ENCODE results near the gene CAMTA1.

CAMTA1 gene

DNA sequence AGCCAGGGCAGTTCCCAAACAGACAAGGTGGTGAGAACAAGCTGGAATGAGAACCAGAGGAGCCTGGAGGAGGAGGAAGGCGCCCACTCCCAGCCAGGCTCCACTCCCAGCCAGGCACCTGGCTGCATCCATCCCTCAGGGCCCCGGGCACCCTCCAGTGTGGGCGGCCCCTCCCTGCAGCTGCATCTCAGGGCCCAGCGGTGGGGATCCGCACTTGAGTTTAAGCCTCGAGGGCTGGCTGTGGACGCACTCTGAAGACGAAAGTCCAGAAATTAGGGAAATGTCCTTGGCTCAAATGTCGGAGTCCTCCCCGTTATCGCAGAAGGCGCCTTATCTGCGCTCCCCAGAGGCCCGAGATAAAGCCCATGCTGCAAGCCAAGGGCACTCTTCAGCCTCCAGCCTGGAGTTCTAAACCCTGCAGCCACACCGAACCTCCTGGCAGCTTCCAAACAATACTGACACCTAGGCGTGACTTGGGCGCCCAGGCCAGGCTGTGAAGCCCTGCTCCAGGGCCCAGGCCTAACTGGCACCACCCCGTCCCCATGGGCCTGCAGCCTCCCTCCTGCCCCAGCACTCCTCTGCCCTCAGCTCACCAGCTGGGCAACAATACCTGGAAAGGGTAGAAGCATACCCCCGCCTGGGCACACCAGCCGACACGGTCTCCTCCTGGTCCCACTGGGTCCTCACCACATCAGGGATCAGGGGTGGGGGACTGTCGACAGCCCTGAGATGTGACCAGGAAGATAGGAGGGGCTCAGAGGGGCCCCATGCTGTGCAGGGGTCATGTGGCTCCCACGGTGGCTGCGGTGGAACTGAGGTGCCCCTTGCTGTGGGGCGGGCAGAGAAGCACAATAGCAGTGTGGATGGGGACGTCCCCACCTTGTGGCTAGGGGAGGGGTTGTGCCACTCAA lies 801.0 kb downstream of the CAMTA1 start:
- no peak overlapping the region for H3K27ac ChIP-seq (ENCODE audit: low read length)
- no peaks in the 10 kb centered on the region for H3K9me3 ChIP-seq (ENCODE audit: insufficient read depth, low read length, severe bottlenecking)
- H3K4me3 ChIP-seq (ENCODE audit: low read depth in 1 of 2, low read length in 2 of 2): no peak overlapping the region
- no peak overlapping the region for H3K9ac ChIP-seq (ENCODE audit: low read depth, low read length)
- H3K79me2 ChIP-seq (ENCODE audit: insufficient read depth, low read length): no peaks in the 10 kb centered on the region
- H3K4me1 ChIP-seq (ENCODE audit: insufficient read depth, low read length): no peaks in the 10 kb centered on the region
- TF ChIP-seq, protein P1, sequence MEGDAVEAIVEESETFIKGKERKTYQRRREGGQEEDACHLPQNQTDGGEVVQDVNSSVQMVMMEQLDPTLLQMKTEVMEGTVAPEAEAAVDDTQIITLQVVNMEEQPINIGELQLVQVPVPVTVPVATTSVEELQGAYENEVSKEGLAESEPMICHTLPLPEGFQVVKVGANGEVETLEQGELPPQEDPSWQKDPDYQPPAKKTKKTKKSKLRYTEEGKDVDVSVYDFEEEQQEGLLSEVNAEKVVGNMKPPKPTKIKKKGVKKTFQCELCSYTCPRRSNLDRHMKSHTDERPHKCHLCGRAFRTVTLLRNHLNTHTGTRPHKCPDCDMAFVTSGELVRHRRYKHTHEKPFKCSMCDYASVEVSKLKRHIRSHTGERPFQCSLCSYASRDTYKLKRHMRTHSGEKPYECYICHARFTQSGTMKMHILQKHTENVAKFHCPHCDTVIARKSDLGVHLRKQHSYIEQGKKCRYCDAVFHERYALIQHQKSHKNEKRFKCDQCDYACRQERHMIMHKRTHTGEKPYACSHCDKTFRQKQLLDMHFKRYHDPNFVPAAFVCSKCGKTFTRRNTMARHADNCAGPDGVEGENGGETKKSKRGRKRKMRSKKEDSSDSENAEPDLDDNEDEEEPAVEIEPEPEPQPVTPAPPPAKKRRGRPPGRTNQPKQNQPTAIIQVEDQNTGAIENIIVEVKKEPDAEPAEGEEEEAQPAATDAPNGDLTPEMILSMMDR (IDR thresholded peaks at IDR 0.05; ENCODE audit: borderline replicate concordance, extremely low read depth, low read length, poor library complexity, severe bottlenecking): no peak
- TF ChIP-seq EZH2 (IDR thresholded peaks at IDR 0.05; ENCODE audit: borderline replicate concordance, low read depth, low read length, severe bottlenecking): no peak
- DNase-seq (no peak), ATAC-seq (ENCODE audit: insufficient read depth, low read depth) (no peak)
- peaks cover 10% of the 10 kb centered on the region for H4K20me1 ChIP-seq (ENCODE audit: insufficient read depth, low read length)
- no peak overlapping the region for H2AFZ ChIP-seq (ENCODE audit: low read depth, low read length)
- H3K27me3 ChIP-seq (ENCODE audit: insufficient read depth, low read length, poor library complexity): no peaks in the 10 kb centered on the region
- no peaks in the 10 kb centered on the region for H3K36me3 ChIP-seq (ENCODE audit: insufficient read depth, low read length)
- no peak overlapping the region for H3K4me2 ChIP-seq (ENCODE audit: insufficient read depth, low read length)

DNA sequence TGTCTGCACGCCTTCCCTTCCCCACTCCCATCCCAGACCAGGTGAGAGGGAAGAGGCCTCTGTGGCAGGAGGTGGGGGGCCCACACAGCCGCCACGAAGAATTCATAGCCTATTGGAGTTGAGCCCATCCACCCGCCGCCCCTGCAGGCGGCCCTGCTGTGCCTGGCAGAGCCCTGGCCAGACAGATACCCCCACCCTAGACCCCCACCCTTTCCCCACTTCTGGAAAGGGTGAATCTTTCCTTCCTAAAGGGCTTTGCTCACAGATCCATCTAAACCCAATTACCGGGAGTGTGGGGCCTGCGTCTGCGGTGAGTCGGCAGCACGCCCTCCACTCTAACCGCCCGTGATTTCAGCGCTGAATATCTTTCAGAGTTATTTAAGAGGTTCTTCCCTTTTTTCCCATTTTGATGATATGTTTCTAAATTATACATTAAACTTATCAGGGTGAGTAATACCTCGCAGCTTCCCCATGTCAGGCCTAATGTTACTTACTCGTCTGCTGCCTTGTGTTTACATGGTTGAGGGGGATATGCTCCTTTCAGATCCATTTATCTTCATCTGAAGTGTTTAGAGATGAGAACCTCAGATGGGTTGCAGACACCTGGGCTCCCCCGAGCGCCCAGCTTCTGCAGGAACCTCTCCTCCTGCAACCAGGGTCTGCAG lies 802.0 kb downstream of the CAMTA1 start:
- ATAC-seq (ENCODE audit: insufficient read depth, low read depth) (no peak), DNase-seq (no peak)
- no peak overlapping the region for H3K9ac ChIP-seq (ENCODE audit: low read depth, low read length)
- no peak overlapping the region for H3K27ac ChIP-seq (ENCODE audit: low read length)
- H4K20me1 ChIP-seq (ENCODE audit: insufficient read depth, low read length): peaks cover 10% of the 10 kb centered on the region
- no peak overlapping the region for H2AFZ ChIP-seq (ENCODE audit: low read depth, low read length)
- TF ChIP-seq, protein P1 (IDR thresholded peaks at IDR 0.05; ENCODE audit: borderline replicate concordance, extremely low read depth, low read length, poor library complexity, severe bottlenecking): no peak
- TF ChIP-seq EZH2 (IDR thresholded peaks at IDR 0.05; ENCODE audit: borderline replicate concordance, low read depth, low read length, severe bottlenecking): no peak
- H3K9me3 ChIP-seq (ENCODE audit: insufficient read depth, low read length, severe bottlenecking): no peaks in the 10 kb centered on the region
- no peaks in the 10 kb centered on the region for H3K27me3 ChIP-seq (ENCODE audit: insufficient read depth, low read length, poor library complexity)
- H3K4me2 ChIP-seq (ENCODE audit: insufficient read depth, low read length): no peak overlapping the region
- no peak overlapping the region for H3K4me3 ChIP-seq (ENCODE audit: low read depth in 1 of 2, low read length in 2 of 2)
- H3K79me2 ChIP-seq (ENCODE audit: insufficient read depth, low read length): no peaks in the 10 kb centered on the region
- H3K4me1 ChIP-seq (ENCODE audit: insufficient read depth, low read length): no peaks in the 10 kb centered on the region
- no peaks in the 10 kb centered on the region for H3K36me3 ChIP-seq (ENCODE audit: insufficient read depth, low read length)

- Histone ChIP-seq H3K4me3 (ENCODE audit: low read depth in 1 of 2, low read length in 2 of 2) (no peak overlapping the region), H3K4me1 (ENCODE audit: insufficient read depth, low read length) (no peaks in the 10 kb centered on the region), H3K36me3 (ENCODE audit: insufficient read depth, low read length) (no peaks in the 10 kb centered on the region), H3K27ac (ENCODE audit: low read length) (no peak overlapping the region), H3K79me2 (ENCODE audit: insufficient read depth, low read length) (no peaks in the 10 kb centered on the region), H3K27me3 (ENCODE audit: insufficient read depth, low read length, poor library complexity) (no peaks in the 10 kb centered on the region), H3K9ac (ENCODE audit: low read depth, low read length) (no peak overlapping the region), H2AFZ (ENCODE audit: low read depth, low read length) (no peak overlapping the region), H4K20me1 (ENCODE audit: insufficient read depth, low read length) (peaks cover 9% of the 10 kb centered on the region), H3K9me3 (ENCODE audit: insufficient read depth, low read length, severe bottlenecking) (no peaks in the 10 kb centered on the region), H3K4me2 (ENCODE audit: insufficient read depth, low read length) (no peak overlapping the region)
- no peak for TF ChIP-seq EZH2 (IDR thresholded peaks at IDR 0.05; ENCODE audit: borderline replicate concordance, low read depth, low read length, severe bottlenecking)
- TF ChIP-seq, protein P1 (IDR thresholded peaks at IDR 0.05; ENCODE audit: borderline replicate concordance, extremely low read depth, low read length, poor library complexity, severe bottlenecking): no peak
- ATAC-seq (ENCODE audit: insufficient read depth, low read depth): no peak
- no peak for DNase-seq
These were observed 802.7 kb downstream of the CAMTA1 start for GRCh38 chr1:7587773-7588456.

Measured in DND-41 (cell line).